Activated CD8-positive, alpha-beta T cell treated with anti-CD3 and anti-CD28 coated beads for 36 hours (primary cell): Measurements from ENCODE around the gene TADA3. TPM values are rescaled to one million over a fixed set of nuclear protein-coding genes. Genes with fewer than 3 reads are reported as not detected.

Experiments used
- ATAC-seq: fragments of 200-7000 bp; cut with Tn5 transposase; one replicate; pipeline ENCODE4 v1.10.0; 2021; ENCODE audit warnings: mild to moderate bottlenecking, moderate library complexity
- CTCF ChIA-PET: fragments of 350-600 bp; sonication (Branson Sonifier 250); formaldehyde crosslinking; loops from one replicate; lab custom pipeline; 2021; ENCODE audit warnings: antibody characterized with exemption; lab: Charles Lee
- POLR2A ChIA-PET: fragments of 350-600 bp; sonication (Branson Sonifier 250); formaldehyde crosslinking; loops from one replicate; lab custom pipeline; 2021; ENCODE audit warnings: antibody characterized with exemption; lab: Charles Lee
- DNase-seq: peaks from one replicate; pipeline ENCODE4 v3.0.0-alpha.2; 2020
- H3K27ac Mint-ChIP-seq: one replicate; pipeline ENCODE4 v1.8.0; 2021; ENCODE audit warnings: mild to moderate bottlenecking, mixed read lengths
- H3K27me3 Mint-ChIP-seq: one replicate; pipeline ENCODE4 v1.8.0; 2021; ENCODE audit warnings: mixed read lengths
- H3K36me3 Mint-ChIP-seq: one replicate; pipeline ENCODE4 v1.8.0; 2021; ENCODE audit warnings: low read depth, mixed read lengths
- H3K4me1 Mint-ChIP-seq: one replicate; pipeline ENCODE4 v1.8.0; 2021; ENCODE audit warnings: low read depth, mixed read lengths
- H3K4me3 Mint-ChIP-seq: one replicate; pipeline ENCODE4 v1.8.0; 2021; ENCODE audit warnings: mild to moderate bottlenecking, moderate library complexity, mixed read lengths
- H3K9me3 Mint-ChIP-seq: one replicate; pipeline ENCODE4 v1.8.0; 2021; ENCODE audit warnings: mixed read lengths
- CTCF ChIP-seq: fragments of 200-600 bp; IDR thresholded peaks from one replicate; pipeline ENCODE4 v1.8.0; 2022; ENCODE audit warnings: antibody characterized with exemption, mild to moderate bottlenecking
- intact Hi-C: fragments of 100-400 bp; cut with micrococcal nuclease; formaldehyde crosslinking; loops from one replicate; pipeline ENCODE4 v1.10.0; 2022
- total RNA-seq, 2 experiments: library from RNA; stranded (reverse); gene quantifications; one replicate each; pipeline ENCODE4 v1.2.3, GENCODE V29; 2021

Gene TADA3
- total RNA-seq, 2 experiments from 2014 or later: 57.5 to 58.3 TPM

- Mint-ChIP-seq H3K9me3 (no peaks in the 10 kb centered on the region), H3K36me3 (peaks cover 5% of the 10 kb centered on the region), H3K4me1 (no peaks in the 10 kb centered on the region), H3K27me3 (no peaks in the 10 kb centered on the region), H3K4me3 (no peak overlapping the region), H3K27ac (no peak overlapping the region)
- DNase-seq (no peak), ATAC-seq (no peak)
- ChIA-PET CTCF (interaction anchor here (1.5 kb wide), 1 partner anchor 23 kb away, joined by 4 read pairs; no protein-coding TSS in a partner anchor), POLR2A (interaction anchor here (0.9 to 1.5 kb wide), 2 partner anchors 9 to 50 kb away, joined by 3 to 5 read pairs; no protein-coding TSS in a partner anchor)
- TF ChIP-seq CTCF: no peak
- intact Hi-C loops: no loop called here
Measured at GRCh38 chr3:9818666-9819335, 26.5 kb upstream of the TADA3 start.

- Mint-ChIP-seq H3K4me1 (no peaks in the 10 kb centered on the region), H3K27me3 (no peaks in the 10 kb centered on the region), H3K27ac (no peak overlapping the region), H3K36me3 (peaks cover 9% of the 10 kb centered on the region), H3K9me3 (no peaks in the 10 kb centered on the region), H3K4me3 (no peak overlapping the region)
- intact Hi-C loops: no loop called here
- TF ChIP-seq CTCF: no peak
- ATAC-seq: no peak
- no peak for DNase-seq
- ChIA-PET CTCF (no interaction called here), POLR2A (interaction anchor here (0.6 to 4.8 kb wide), 4 partner anchors 8 to 60 kb away, joined by 3 to 28 read pairs (median 3); no protein-coding TSS in a partner anchor)
Measured at GRCh38 chr3:9817436-9817835, 25.2 kb upstream of the TADA3 start.

- ChIA-PET CTCF (interaction anchor here (1.1 to 1.4 kb wide), 2 partner anchors 11 to 24 kb away, joined by 3 to 4 read pairs; no protein-coding TSS in a partner anchor), POLR2A (interaction anchor here (1.4 to 4.8 kb wide), 2 partner anchors 12 to 25 kb away, joined by 3 to 28 read pairs; no protein-coding TSS in a partner anchor)
- Mint-ChIP-seq H3K27ac (no peak overlapping the region), H3K9me3 (no peaks in the 10 kb centered on the region), H3K36me3 (peaks cover 16% of the 10 kb centered on the region), H3K4me3 (no peak overlapping the region), H3K4me1 (peaks cover 3% of the 10 kb centered on the region), H3K27me3 (no peaks in the 10 kb centered on the region)
- intact Hi-C loops: no loop called here
- TF ChIP-seq CTCF: no peak
- ATAC-seq: no peak
- DNase-seq: no peak
Measured at GRCh38 chr3:9815986-9816385, 23.7 kb upstream of the TADA3 start.

GRCh38 chr3:9812870-9813483 lies 20.7 kb upstream of the TADA3 start:
- Mint-ChIP-seq H3K4me3 (no peak overlapping the region), H3K27ac (no peak overlapping the region), H3K36me3 (peaks cover 25% of the 10 kb centered on the region), H3K4me1 (peaks cover 23% of the 10 kb centered on the region), H3K27me3 (no peaks in the 10 kb centered on the region), H3K9me3 (no peaks in the 10 kb centered on the region)
- CTCF ChIA-PET: interaction anchor here (1.0 to 2.3 kb wide), 3 partner anchors 14 to 86 kb away, joined by 3 to 6 read pairs (median 4); no protein-coding TSS in a partner anchor
- TF ChIP-seq CTCF: no peak
- intact Hi-C loops: no loop called here
- ATAC-seq (no peak), DNase-seq (no peak)
- POLR2A ChIA-PET: interaction anchor here (1.3 to 4.8 kb wide), 2 partner anchors 9 to 14 kb away, joined by 3 to 28 read pairs; no protein-coding TSS in a partner anchor
